GM18861 (cell line): ENCODE results near the gene EDARADD.
"Not testable (repeated sequence)": the region's sequence is repeated elsewhere in the genome, so short reads cannot be mapped to it uniquely, and the experiment has no call there.

Experiments
- ATAC-seq: cut with Tn5 transposase; IDR thresholded peaks from one replicate; pipeline ENCODE4 v1.9.1; 2021; ENCODE audit not compliant: unreplicated experiment

The EDARADD gene

DNA sequence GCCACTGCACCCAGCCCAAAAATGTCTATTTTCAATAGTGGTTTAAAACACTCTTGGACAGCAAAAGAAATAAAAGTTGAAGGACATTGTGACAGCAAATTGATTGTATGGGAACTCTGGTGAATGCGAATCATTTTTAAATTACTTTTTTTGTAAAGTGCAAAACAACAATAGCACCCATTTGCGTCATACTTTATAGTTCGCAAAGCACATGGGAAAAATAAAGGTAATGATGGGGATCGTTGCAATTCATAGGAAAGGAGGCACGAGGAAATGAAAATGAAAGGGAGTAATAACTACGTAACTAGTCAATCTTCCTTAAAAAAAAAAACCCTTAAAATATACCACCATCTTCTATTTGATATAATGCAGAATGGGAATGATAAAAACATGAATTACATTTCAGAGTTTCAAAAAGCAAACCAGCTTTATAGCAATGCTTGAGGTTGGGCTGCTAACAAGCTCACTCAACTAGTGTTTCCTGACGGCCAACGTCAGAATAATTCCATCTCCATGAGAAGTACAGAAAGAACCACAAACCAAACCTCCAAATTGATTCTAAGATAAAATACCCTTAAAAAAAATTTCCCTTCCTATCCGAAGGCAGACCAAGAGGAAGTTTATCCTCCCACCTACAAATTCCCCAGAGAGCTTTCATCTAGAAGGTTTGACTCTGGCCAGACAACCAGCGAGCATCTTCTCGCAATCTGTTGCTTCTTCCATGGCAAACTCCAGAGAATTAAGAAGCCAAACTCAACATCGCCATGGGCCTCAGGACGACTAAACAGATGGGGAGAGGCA, at the start of gene EDARADD:
Gene EDARADD, plus strand, starts transcription at position 606 of the 801 bp plus-strand sequence. Its CDS starts 159 bp downstream, at position 765.
- ATAC-seq: no peak

- no peak for ATAC-seq
Measured at GRCh38 chr1:236345728-236346127, 48.4 kb upstream of the EDARADD start.

DNA sequence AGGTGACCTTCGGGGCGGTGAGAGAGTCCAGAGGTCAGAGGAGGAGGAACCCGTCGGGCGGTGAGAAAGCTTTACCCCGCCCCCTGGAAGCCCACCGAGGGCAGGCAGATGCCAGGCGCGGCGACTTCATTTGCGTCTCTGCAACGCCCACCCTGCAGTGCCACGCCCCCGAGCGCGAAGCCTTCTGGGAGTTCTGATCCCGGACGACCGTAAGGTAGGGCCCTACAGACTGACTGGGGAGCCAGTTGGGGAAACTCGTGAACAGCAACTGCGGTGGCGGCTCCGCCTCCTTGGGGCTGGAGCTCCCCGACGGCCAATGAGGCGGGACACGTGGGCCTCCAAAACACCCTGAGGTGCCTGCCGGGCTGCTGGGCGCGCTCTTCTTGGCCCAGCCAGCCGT, 46.0 kb upstream of the EDARADD start:
- ATAC-seq: no peak

GRCh38 chr1:236350308-236350707, 43.8 kb upstream of the EDARADD start:
- no peak for ATAC-seq

DNA sequence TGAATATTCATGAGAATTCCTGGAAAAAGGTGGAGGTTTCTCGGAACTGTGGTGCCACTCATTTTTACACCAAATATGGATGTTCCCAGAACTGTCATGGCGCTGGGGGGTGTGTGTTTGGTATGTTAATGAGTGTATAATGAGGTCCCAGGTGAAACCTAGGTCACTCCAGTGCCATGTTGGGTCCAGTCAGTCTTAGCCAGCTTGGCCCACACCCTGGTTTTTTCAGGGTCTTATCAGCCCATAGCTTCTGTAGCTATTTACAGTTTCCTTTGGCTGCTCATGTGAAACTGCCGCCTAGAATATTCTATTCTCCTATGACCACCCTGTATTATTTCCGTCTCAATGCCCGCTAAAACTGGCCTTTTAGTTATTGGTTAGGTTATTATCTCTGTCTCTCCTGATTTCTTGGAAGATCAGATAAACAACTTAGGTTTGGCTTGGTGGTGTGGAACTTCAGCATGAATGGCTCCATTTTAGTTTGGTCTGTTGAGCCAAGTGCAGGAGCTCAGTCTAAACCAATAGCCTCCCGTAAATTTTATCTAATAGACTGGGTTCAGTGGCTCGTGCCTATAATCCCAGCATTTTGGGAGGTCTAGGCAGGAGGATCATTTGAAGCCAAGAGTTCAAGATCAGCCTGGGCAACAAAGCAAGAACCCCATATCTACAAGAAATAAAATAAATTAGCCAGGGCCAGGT, 42.1 kb upstream of the EDARADD start:
- ATAC-seq: no peak

- not testable (repeated sequence) for ATAC-seq
Measured at GRCh38 chr1:236352747-236353146, 41.3 kb upstream of the EDARADD start.

GRCh38 chr1:236353813-236354212, 40.3 kb upstream of the EDARADD start:
- ATAC-seq: no peak

- ATAC-seq: no peak
Measured at GRCh38 chr1:236354330-236355147, 39.5 kb upstream of the EDARADD start.

GRCh38 chr1:236356141-236356540, 37.9 kb upstream of the EDARADD start:
- ATAC-seq: no peak

- ATAC-seq: no peak
Measured at GRCh38 chr1:236361909-236362590, 32.0 kb upstream of the EDARADD start.

GRCh38 chr1:236363237-236363636, 30.8 kb upstream of the EDARADD start:
- no peak for ATAC-seq

GRCh38 chr1:236365999-236366570, 28.0 kb upstream of the EDARADD start:
- ATAC-seq: no peak

- not testable (repeated sequence) for ATAC-seq
Measured at GRCh38 chr1:236366681-236367080, 27.4 kb upstream of the EDARADD start.

GRCh38 chr1:236370420-236370819, 23.7 kb upstream of the EDARADD start:
- no peak for ATAC-seq

- no peak for ATAC-seq
Measured at GRCh38 chr1:236371083-236371482, 23.0 kb upstream of the EDARADD start.

GRCh38 chr1:236377832-236378535, 16.1 kb upstream of the EDARADD start:
- ATAC-seq: no peak

DNA sequence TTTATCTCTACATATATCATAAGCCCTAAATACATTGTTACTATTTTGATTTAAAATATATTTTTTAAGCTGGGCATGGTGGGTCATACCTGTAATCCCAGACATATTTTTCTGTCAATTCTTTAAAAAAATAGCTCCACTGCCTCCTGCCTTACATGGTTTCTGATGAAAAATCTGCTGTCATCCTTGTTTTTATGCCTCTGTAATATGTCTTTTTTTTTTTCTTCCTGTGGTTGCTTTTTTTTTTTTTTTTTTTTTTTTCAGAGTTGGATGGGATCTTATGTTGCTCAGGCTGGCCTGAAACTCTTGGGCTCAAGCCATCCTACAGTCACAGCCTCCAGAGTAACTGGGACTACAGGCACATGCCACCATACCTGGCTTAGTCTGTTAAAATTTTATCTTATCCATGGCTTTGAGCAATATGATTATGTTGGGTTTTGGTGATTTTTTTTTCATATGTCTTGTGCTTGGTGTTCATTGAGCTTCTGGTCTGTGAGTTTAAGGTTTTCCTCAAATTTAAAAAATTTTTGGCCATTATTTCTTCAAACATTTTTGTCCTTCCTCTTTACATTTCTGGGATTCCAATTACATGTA, 12.4 kb upstream of the EDARADD start:
- ATAC-seq: no peak

- ATAC-seq: no peak
Measured at GRCh38 chr1:236388332-236388731, 5.8 kb upstream of the EDARADD start.

- no peak for ATAC-seq
Measured at GRCh38 chr1:236389253-236389652, 4.8 kb upstream of the EDARADD start.

GRCh38 chr1:236391008-236391407, 3.1 kb upstream of the EDARADD start:
- no peak for ATAC-seq
